IPS DF 19.7 (cell line): ENCODE measurements around the gene TENT5C.
"Not testable (repeated sequence)": the region's sequence is repeated elsewhere in the genome, so short reads cannot be mapped to it uniquely, and the experiment has no call there.

Source experiments
- DNase-seq: peaks from one replicate; pipeline ENCODE4 v3.0.0-alpha.2; 2013; ENCODE audit warnings: low read depth, low spot score

Gene TENT5C

GRCh38 chr1:117605774-117606648 is at the start of gene TENT5C:
Gene TENT5C, plus strand, starts transcription at chr1:117606048. Its CDS starts 16,821 bp downstream, at chr1:117622869.
- DNase-seq: peak; percentile 65

GRCh38 chr1:117556341-117556740 is 49.5 kb upstream of the TENT5C start:
- DNase-seq: no peak

- no peak for DNase-seq
These were observed 48.9 kb upstream of the TENT5C start for GRCh38 chr1:117556976-117557375.

GRCh38 chr1:117558451-117558850 is 47.4 kb upstream of the TENT5C start:
- not testable (repeated sequence) for DNase-seq

- no peak for DNase-seq
These were observed 46.7 kb upstream of the TENT5C start for GRCh38 chr1:117559139-117559538.

GRCh38 chr1:117559985-117560384 is 45.9 kb upstream of the TENT5C start:
- DNase-seq: no peak

- no peak for DNase-seq
These were observed 44.8 kb upstream of the TENT5C start for GRCh38 chr1:117561071-117561470.

GRCh38 chr1:117561551-117561950 is 44.3 kb upstream of the TENT5C start:
- no peak for DNase-seq

GRCh38 chr1:117562581-117563491 is 43.0 kb upstream of the TENT5C start:
- no peak for DNase-seq

GRCh38 chr1:117563492-117563875 is 42.4 kb upstream of the TENT5C start:
- no peak for DNase-seq

- no peak for DNase-seq
These were observed 41.4 kb upstream of the TENT5C start for GRCh38 chr1:117564227-117565075.

GRCh38 chr1:117565076-117565556 is 40.7 kb upstream of the TENT5C start:
- DNase-seq: no peak

- DNase-seq: no peak
These were observed 39.9 kb upstream of the TENT5C start for GRCh38 chr1:117565745-117566455.

GRCh38 chr1:117566556-117566955 is 39.3 kb upstream of the TENT5C start:
- DNase-seq: no peak

- no peak for DNase-seq
These were observed 38.4 kb upstream of the TENT5C start for GRCh38 chr1:117567435-117567834.

GRCh38 chr1:117567976-117568375 is 37.9 kb upstream of the TENT5C start:
- DNase-seq: no peak

- DNase-seq: no peak
These were observed 36.8 kb upstream of the TENT5C start for GRCh38 chr1:117568999-117569398.

GRCh38 chr1:117569856-117570255 is 36.0 kb upstream of the TENT5C start:
- DNase-seq: no peak

- DNase-seq: no peak
These were observed 34.8 kb upstream of the TENT5C start for GRCh38 chr1:117570988-117571409.

GRCh38 chr1:117571496-117571895 is 34.4 kb upstream of the TENT5C start:
- DNase-seq: no peak

GRCh38 chr1:117572546-117572945 is 33.3 kb upstream of the TENT5C start:
- DNase-seq: no peak
